Endothelial cell (in vitro differentiated cells): ENCODE data around the gene EDDM13. TPM values are rescaled to one million over a fixed set of nuclear protein-coding genes. Genes with fewer than 3 reads are reported as not detected.
"Not testable (repeated sequence)": the region's sequence is repeated elsewhere in the genome, so short reads cannot be mapped to it uniquely, and the experiment has no call there.

Experiments used
- DNase-seq: peaks from one replicate; pipeline ENCODE4 v3.0.0; 2021; ENCODE audit warnings: low spot score
- H3K27ac Mint-ChIP-seq: one replicate; pipeline ENCODE4 v1.8.0; 2021; ENCODE audit warnings: mixed read lengths, inconsistent platforms; ENCODE audit not compliant: unreplicated experiment
- H3K27me3 Mint-ChIP-seq: one replicate; pipeline ENCODE4 v1.8.0; 2021; ENCODE audit warnings: mild to moderate bottlenecking, moderate library complexity, mixed read lengths, inconsistent platforms; ENCODE audit not compliant: unreplicated experiment
- H3K36me3 Mint-ChIP-seq: one replicate; pipeline ENCODE4 v1.8.0; 2021; ENCODE audit warnings: mild to moderate bottlenecking, low read depth, mixed read lengths, inconsistent platforms; ENCODE audit not compliant: unreplicated experiment
- H3K4me1 Mint-ChIP-seq: one replicate; pipeline ENCODE4 v1.8.0; 2021; ENCODE audit warnings: mild to moderate bottlenecking, mixed read lengths, inconsistent platforms; ENCODE audit not compliant: unreplicated experiment
- H3K4me3 Mint-ChIP-seq: one replicate; pipeline ENCODE4 v1.8.0; 2021; ENCODE audit warnings: mild to moderate bottlenecking, mixed read lengths, inconsistent platforms; ENCODE audit not compliant: unreplicated experiment
- H3K9me3 Mint-ChIP-seq: one replicate; pipeline ENCODE4 v1.8.0; 2021; ENCODE audit warnings: mixed read lengths, inconsistent platforms; ENCODE audit not compliant: unreplicated experiment
- CTCF ChIP-seq: fragments of 200-600 bp; sonication (generic); IDR thresholded peaks from one replicate; pipeline ENCODE4 v1.5.0; 2021; ENCODE audit warnings: antibody characterized with exemption; ENCODE audit not compliant: unreplicated experiment
- total RNA-seq: library from RNA; stranded (reverse); fragmentation: NEBNext Ultra II Directional; extraction: Animal tissue kit (Norgen Biotek cat#: 25700); gene quantifications from one replicate; pipeline ENCODE4 v1.2.1, GENCODE V29; 2021; ENCODE audit not compliant: unreplicated experiment

Gene EDDM13
- total RNA-seq, 1 donor from 2014 or later, result not detected

DNA sequence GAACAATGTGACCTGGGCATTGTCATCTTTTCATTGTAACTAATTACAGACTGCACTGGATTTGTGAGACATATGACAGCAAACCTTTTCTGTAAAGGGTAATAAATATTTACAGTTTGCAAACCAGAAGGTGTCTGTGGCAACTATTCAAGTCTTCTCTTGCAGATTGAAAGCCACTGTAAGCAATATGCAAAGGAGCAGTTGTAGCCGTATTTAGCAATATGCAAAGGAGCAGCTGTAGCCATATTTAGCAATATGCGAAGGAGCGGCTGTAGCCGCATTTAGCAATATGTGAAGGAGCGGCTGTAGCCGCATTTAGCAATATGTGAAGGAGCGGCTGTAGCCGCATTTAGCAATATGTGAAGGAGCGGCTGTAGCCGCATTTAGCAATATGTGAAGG is 66.5 kb downstream of the EDDM13 start:
- Mint-ChIP-seq H3K36me3 (peaks cover 15% of the 10 kb centered on the region), H3K9me3 (peaks cover 13% of the 10 kb centered on the region)
- not testable (repeated sequence) for H3K27ac Mint-ChIP-seq, H3K4me1 Mint-ChIP-seq, DNase-seq, H3K27me3 Mint-ChIP-seq, H3K4me3 Mint-ChIP-seq

DNA sequence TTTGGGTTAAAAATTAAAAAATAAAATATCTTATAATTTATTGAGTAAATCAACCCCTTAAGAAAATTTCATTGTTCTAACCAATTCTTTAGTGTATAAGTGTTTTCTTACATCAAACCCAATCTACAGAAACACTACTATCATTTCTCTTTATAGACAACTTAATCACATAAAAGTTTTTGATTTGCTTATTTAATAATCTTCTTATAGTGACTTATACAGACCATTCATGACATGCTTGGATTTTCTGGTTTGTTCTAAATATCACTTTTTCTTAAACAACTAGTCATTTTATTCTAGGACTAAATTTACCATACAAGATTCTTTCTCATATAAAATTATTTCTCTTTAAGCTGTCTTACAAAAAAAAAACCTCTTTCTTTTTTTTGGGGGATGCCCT is 69.4 kb downstream of the EDDM13 start:
- no peak for DNase-seq
- Mint-ChIP-seq H3K27ac (no peak overlapping the region), H3K4me3 (no peak overlapping the region), H3K36me3 (peaks cover 16% of the 10 kb centered on the region), H3K9me3 (peaks cover 13% of the 10 kb centered on the region), H3K27me3 (no peaks in the 10 kb centered on the region), H3K4me1 (no peaks in the 10 kb centered on the region)
- no peak for TF ChIP-seq CTCF

GRCh38 chr19:56347163-56347778 is 74.7 kb downstream of the EDDM13 start:
- no peak for TF ChIP-seq CTCF
- H3K9me3 Mint-ChIP-seq, result peaks cover 8% of the 10 kb centered on the region
- peaks cover 12% of the 10 kb centered on the region for H3K36me3 Mint-ChIP-seq
- H3K4me3 Mint-ChIP-seq, result no peak overlapping the region
- H3K4me1 Mint-ChIP-seq, result no peaks in the 10 kb centered on the region
- no peaks in the 10 kb centered on the region for H3K27me3 Mint-ChIP-seq
- H3K27ac Mint-ChIP-seq, result no peak overlapping the region
- DNase-seq, result no peak

GRCh38 chr19:56348289-56348877 is 75.8 kb downstream of the EDDM13 start:
- H3K4me3 Mint-ChIP-seq, result no peak overlapping the region
- no peak overlapping the region for H3K27ac Mint-ChIP-seq
- no peaks in the 10 kb centered on the region for H3K4me1 Mint-ChIP-seq
- peak; percentile 23 for TF ChIP-seq CTCF
- H3K9me3 Mint-ChIP-seq, result no peaks in the 10 kb centered on the region
- no peak for DNase-seq
- no peaks in the 10 kb centered on the region for H3K27me3 Mint-ChIP-seq
- peaks cover 5% of the 10 kb centered on the region for H3K36me3 Mint-ChIP-seq

GRCh38 chr19:56350416-56351045 is 78.0 kb downstream of the EDDM13 start:
- H3K4me3 Mint-ChIP-seq, result no peak overlapping the region
- TF ChIP-seq CTCF, result peak; percentile 89
- no peaks in the 10 kb centered on the region for H3K4me1 Mint-ChIP-seq
- DNase-seq, result peak; percentile 57
- no peaks in the 10 kb centered on the region for H3K9me3 Mint-ChIP-seq
- H3K27ac Mint-ChIP-seq, result no peak overlapping the region
- H3K36me3 Mint-ChIP-seq, result peaks cover 5% of the 10 kb centered on the region
- H3K27me3 Mint-ChIP-seq, result no peaks in the 10 kb centered on the region
